Esophagus squamous epithelium (tissue), 4 donors: ENCODE results near the gene PON1.

Source experiments
- POLR2A ChIP-seq, 4 donors: fragments of 450-650 bp; IDR thresholded peaks; one replicate each; pipeline ENCODE4 v1.6.1; 2017; ENCODE audit warnings: antibody characterized with exemption in 4 of 4, mild to moderate bottlenecking in 4 of 4, moderate library complexity in 3 of 4
- TF ChIP-seq, protein P1 (sequence below), 6 experiments: fragments of 450-650 bp in 4 of 6; fragments of 200-600 bp in 2 of 6; sonication (generic) in 2 of 6; IDR thresholded peaks; one replicate each; pipeline ENCODE4 v1.5.1; 2016 to 2019; ENCODE audit warnings: antibody characterized with exemption in 6 of 6, mild to moderate bottlenecking in 4 of 6, moderate library complexity in 4 of 6

- TF ChIP-seq, protein P1, sequence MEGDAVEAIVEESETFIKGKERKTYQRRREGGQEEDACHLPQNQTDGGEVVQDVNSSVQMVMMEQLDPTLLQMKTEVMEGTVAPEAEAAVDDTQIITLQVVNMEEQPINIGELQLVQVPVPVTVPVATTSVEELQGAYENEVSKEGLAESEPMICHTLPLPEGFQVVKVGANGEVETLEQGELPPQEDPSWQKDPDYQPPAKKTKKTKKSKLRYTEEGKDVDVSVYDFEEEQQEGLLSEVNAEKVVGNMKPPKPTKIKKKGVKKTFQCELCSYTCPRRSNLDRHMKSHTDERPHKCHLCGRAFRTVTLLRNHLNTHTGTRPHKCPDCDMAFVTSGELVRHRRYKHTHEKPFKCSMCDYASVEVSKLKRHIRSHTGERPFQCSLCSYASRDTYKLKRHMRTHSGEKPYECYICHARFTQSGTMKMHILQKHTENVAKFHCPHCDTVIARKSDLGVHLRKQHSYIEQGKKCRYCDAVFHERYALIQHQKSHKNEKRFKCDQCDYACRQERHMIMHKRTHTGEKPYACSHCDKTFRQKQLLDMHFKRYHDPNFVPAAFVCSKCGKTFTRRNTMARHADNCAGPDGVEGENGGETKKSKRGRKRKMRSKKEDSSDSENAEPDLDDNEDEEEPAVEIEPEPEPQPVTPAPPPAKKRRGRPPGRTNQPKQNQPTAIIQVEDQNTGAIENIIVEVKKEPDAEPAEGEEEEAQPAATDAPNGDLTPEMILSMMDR (IDR thresholded peaks at IDR 0.05) = no peak
- no peak for TF ChIP-seq POLR2A (IDR thresholded peaks at IDR 0.05)
These were observed 5.7 kb downstream of the PON1 start for GRCh38 chr7:95318501-95319100.
